Superior temporal gyrus (tissue), 1 donor: Measurements from ENCODE around the gene UXT.
"Not testable (repeated sequence)": the region's sequence is repeated elsewhere in the genome, so short reads cannot be mapped to it uniquely, and the experiment has no call there.

Experiments used
- DNase-seq: peaks from one replicate; pipeline ENCODE4 v3.0.0-alpha.2; 2016; ENCODE audit errors: extremely low spot score

The UXT gene

DNA sequence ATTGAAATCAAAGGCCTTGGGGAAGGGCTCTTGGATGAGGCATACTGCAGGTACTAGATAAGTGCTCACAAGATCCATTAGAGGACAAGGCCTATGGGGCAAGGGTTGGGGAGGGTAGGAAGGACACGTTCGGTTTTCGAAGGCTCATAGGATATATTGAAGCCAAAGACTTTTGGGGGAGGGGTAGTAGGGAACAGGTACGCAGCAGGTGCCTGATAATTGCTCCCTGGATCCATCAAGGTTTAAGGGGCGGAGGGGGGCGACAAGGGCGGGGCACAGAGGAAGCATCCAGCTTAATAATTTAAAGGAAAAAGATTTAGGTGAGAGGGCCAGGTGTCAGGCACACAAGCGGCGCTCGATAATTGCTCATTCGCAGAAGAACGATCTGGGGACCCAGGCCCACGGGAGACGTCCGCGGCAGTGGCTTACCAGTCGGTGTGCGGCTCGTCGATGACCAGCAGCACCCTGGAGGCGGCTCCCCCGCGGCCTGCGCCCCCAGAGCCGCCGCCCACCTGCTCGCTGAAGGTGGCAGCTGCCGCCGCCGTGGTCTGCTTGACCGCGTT, 40.0 kb downstream of the UXT start:
- DNase-seq, result no peak

- no peak for DNase-seq
Measured at GRCh38 chrX:47614618-47615017, 44.4 kb downstream of the UXT start.

GRCh38 chrX:47613082-47613481, 45.9 kb downstream of the UXT start:
- no peak for DNase-seq

GRCh38 chrX:47612418-47612817, 46.6 kb downstream of the UXT start:
- no peak for DNase-seq

DNA sequence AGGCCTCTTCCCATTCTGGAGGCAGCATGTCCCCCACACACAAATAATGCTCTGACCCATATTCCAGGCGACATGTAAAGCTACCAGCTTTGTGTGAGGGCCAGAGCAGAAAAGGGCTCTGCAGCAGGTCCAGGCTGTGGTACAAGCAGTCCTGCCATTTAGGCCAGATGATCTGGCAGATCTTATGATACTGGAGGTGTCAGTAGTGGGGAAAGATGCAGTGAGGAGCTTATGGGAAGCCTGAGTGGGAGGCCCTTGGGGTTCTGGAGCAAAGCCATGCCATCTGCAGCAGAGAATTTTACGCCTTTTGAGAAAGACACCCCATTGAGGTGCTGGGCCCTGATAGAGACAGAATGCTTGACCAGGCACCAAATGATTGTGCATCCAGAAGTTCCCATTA, 47.1 kb downstream of the UXT start:
- DNase-seq, result no peak

GRCh38 chrX:47611489-47611888, 47.5 kb downstream of the UXT start:
- no peak for DNase-seq

GRCh38 chrX:47610511-47610910, 48.5 kb downstream of the UXT start:
- no peak for DNase-seq

DNA sequence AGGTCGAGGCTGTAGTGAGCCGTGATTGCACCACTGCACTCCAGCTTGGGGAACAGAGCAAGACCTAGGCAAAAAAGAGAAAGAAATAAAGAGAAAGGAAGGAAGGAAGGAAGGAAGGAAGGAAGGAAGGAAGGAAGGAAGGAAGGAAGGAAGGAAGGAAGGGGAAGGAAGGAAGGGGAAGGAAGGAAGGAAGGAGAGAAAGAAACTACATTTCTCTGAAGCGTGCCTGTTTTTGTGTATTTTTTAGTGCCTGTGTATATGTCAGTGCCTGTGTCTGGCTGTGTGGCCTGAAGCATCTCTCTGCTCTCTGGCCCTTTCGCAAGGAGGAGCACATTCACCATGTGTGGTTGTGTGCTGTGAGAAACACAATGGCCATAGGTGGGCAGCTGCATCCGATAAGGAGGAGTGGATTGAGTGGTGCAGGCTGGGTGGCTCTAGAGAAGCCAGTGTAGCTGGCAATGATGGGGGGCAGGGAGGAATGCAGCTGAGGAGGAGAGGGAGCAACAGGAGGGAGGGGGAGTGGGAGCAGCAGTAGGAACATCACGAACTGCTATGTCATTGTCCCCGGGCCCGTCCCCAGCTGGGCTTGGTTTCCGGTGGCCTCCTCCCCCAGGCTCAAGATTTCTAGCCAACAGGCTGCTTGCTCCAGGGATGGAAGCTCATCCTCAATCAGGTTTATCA, 50.7 kb downstream of the UXT start:
- DNase-seq, result no peak

- DNase-seq, result no peak
Measured at GRCh38 chrX:47607091-47607490, 51.9 kb downstream of the UXT start.

DNA sequence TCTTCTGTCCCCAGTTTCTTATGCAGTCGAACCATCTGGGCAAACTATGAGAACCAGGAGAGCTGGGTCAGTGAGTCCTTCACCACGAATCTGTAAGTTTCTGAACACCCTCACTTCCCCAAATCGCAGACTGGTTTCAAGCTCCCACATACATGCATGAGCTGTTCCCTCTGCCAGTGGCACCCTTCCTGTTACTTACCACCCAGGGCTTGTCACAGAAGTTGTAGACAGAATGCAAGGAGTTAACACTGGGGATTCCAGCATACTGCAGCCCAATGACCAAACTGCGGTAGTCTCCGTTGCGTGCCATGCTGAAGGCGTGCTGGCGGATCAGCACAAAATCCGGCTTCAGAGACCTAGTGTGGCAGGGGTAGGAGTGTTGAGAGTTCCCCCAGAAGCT, 54.0 kb downstream of the UXT start:
- no peak for DNase-seq

GRCh38 chrX:47603125-47603524, 55.9 kb downstream of the UXT start:
- not testable (repeated sequence) for DNase-seq
